Mesendoderm (in vitro differentiated cells): ENCODE results near the gene ACAP3.

Experiments
- DNase-seq: peaks from one replicate; pipeline ENCODE4 v3.0.0; 2013
- H2AK5ac ChIP-seq: 2 replicates; pipeline ENCODE4 v1.6.1; 2013; ENCODE audit warnings: low read length, inconsistent platforms
- H2BK120ac ChIP-seq: 2 replicates; pipeline ENCODE4 v1.6.1; 2013; ENCODE audit warnings: low read depth, mild to moderate bottlenecking, low read length, moderate library complexity, mixed read lengths
- H2BK15ac ChIP-seq: replicated peaks from 2 replicates; pipeline ENCODE4 v1.6.1; 2013; ENCODE audit warnings: low read depth, mild to moderate bottlenecking, moderate library complexity
- H2BK5ac ChIP-seq: 2 replicates; pipeline ENCODE4 v1.6.1; 2013; ENCODE audit warnings: low read length, inconsistent platforms
- H3K18ac ChIP-seq: 2 replicates; pipeline ENCODE4 v1.6.1; 2013; ENCODE audit warnings: mild to moderate bottlenecking, low read length, mixed read lengths
- H3K23ac ChIP-seq: one replicate; pipeline ENCODE4 v1.6.1; 2013; ENCODE audit warnings: low read length
- H3K27ac ChIP-seq: 2 replicates; pipeline ENCODE4 v1.5.1; 2013; ENCODE audit warnings: low read depth, mild to moderate bottlenecking, inconsistent platforms, low read length, moderate library complexity
- H3K27me3 ChIP-seq: 2 replicates; pipeline ENCODE4 v1.6.1; 2013; ENCODE audit warnings: low read length, control low read depth, mild to moderate bottlenecking, inconsistent platforms; ENCODE audit not compliant: insufficient read depth, poor library complexity
- H3K36me3 ChIP-seq: 2 replicates; pipeline ENCODE4 v1.6.1; 2013; ENCODE audit warnings: low read length, inconsistent platforms; ENCODE audit not compliant: control insufficient read depth, insufficient read depth
- H3K4ac ChIP-seq: one replicate; pipeline ENCODE4 v1.6.1; 2013; ENCODE audit warnings: low read depth, mild to moderate bottlenecking, low read length, moderate library complexity
- H3K4me1 ChIP-seq: 2 replicates; pipeline ENCODE4 v1.6.1; 2013; ENCODE audit warnings: low read depth, low read length, inconsistent platforms; ENCODE audit not compliant: control insufficient read depth
- H3K4me2 ChIP-seq: 2 replicates; pipeline ENCODE4 v1.6.1; 2013; ENCODE audit warnings: low read length
- H3K4me3 ChIP-seq: 2 replicates; pipeline ENCODE4 v1.5.1; 2013; ENCODE audit warnings: mild to moderate bottlenecking, low read length
- H3K56ac ChIP-seq: one replicate; pipeline ENCODE4 v1.6.1; 2013; ENCODE audit warnings: low read length
- H3K79me1 ChIP-seq: 2 replicates; pipeline ENCODE4 v1.6.1; 2013; ENCODE audit warnings: low read length, inconsistent platforms
- H3K79me2 ChIP-seq: 2 replicates; pipeline ENCODE4 v1.6.1; 2013; ENCODE audit warnings: mild to moderate bottlenecking, low read length; ENCODE audit not compliant: control insufficient read depth, insufficient read depth
- H3K9ac ChIP-seq: 2 replicates; pipeline ENCODE4 v1.6.1; 2013; ENCODE audit warnings: low read length, inconsistent platforms
- H4K5ac ChIP-seq: one replicate; pipeline ENCODE4 v1.6.1; 2013; ENCODE audit warnings: low read length
- H4K8ac ChIP-seq: one replicate; pipeline ENCODE4 v1.6.1; 2013; ENCODE audit warnings: low read depth, mild to moderate bottlenecking, control low read depth, low read length, moderate library complexity
- WGBS: extraction: QIAGEN DNeasy Blood & Tissue Kit; methylation state at CpG from one replicate; pipeline ENCODE4 v1.1.7; 2013; ENCODE audit warnings: low lambda C conversion rate, missing lambda C conversion rate; ENCODE audit not compliant: insufficient coverage; ENCODE audit errors: extremely low coverage; 5-methylcytosine and 5-hydroxymethylcytosine counted together

ACAP3 gene

DNA sequence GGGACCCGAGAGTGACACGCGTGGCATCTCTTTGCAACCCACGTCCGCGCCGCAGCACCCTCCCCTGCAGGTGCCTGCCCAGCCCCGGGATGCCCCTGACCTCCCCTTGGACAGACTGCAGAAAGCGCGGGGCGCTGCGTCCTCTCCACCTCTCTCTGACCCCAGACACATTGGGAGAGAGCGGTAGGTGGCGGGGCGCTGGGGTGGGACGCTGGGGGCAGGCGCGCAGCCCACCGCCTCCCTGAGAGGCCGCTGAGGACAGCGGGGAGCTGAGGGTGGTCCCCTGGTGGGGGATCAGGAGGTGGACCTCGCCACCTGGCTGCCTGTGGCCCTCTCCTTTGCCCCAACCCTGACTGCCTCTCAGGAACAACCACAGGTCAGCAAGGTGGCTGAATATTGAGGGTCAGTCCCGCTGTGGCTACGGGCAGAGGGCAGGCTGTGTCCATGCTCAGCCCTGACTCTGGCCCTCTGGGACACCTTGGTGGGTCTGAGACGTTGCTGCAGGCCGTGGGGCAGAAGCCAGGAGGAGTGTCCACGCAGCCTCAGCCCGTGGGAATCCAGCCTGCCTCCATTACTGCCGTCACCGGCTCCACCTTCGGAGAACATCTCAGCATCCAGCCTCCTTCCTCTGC, 33.3 kb downstream of the ACAP3 start:
- peaks cover 1% of the 10 kb centered on the region for H3K36me3 ChIP-seq
- DNase-seq: no peak
- no peak overlapping the region for H2BK120ac ChIP-seq

DNA sequence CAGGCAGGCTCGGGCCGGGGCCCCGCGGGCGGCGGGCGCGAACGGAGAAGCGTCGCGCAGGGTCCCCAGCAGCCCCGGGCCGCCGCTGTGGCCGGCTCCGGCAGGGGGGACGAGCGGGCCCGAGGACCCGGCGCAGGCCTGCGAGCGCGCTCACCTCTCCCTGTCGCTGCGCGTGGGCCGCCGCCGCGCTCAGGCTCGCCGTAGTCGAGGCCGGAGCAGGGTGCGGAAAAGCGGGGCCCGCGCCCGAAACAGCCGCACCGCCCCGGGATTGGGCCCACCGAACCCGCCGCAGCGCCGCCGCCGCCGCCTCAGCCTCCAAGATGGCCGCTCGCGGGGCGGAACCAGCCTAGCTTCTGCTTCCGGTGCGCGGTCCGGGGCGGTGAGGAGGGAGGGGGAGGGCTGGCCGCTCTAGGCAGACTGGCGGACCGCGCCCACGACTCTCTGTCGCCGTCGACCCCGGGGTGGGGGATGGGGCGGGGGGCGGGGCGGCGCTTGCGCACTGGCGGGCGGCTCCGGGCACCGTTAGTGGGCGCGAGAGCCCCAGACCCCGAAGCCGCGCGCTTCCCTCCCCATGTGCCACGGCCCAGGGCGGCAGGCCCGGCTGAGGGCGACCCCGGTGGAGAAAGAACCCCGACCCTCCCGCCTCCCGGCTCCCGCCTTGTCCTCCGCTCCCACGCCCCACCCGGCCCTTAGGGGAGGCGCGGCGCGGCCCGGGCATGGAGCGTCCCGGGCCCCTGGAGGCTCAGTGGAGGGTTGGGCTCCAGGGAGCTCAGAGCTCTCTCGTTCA, 34.0 kb downstream of the ACAP3 start, which contains the start of gene UBE2J2:
Gene UBE2J2 (minus strand): TSS at position 343 of the 787 bp plus-strand sequence. CDS start 5,862 bp downstream, outside the sequence.
- Histone ChIP-seq H3K18ac (peak within 1 kb of the TSS; percentile 75), H4K5ac (no peak within 1 kb of the TSS), H3K79me2 (peaks cover 37% of the 10 kb centered on the region), H3K4me3 (peak within 1 kb of the TSS; percentile 95), H4K8ac (peak within 1 kb of the TSS; percentile 81), H3K27ac (no peak within 1 kb of the TSS), H3K4me2 (peak within 1 kb of the TSS; percentile 84), H3K27me3 (no peaks in the 10 kb centered on the region), H2BK15ac (no peak within 1 kb of the TSS), H2BK120ac (no peak within 1 kb of the TSS), H2BK5ac (no peak within 1 kb of the TSS), H3K79me1 (peaks cover 26% of the 10 kb centered on the region), H2AK5ac (peak within 1 kb of the TSS; percentile 38), H3K4me1 (peaks cover 5% of the 10 kb centered on the region), H3K9ac (peak within 1 kb of the TSS; percentile 96), H3K56ac (peak within 1 kb of the TSS; percentile 98), H3K23ac (no peak within 1 kb of the TSS), H3K4ac (peak within 1 kb of the TSS; percentile 74), H3K36me3 (peaks cover 1% of the 10 kb centered on the region)
- WGBS: no CpG with 5 or more reads among the region's 105 CpGs
- peak; percentile 93 for DNase-seq

More for the DNA sequence above, 33.3 kb downstream of the ACAP3 start:
- Histone ChIP-seq H3K4me2 (peak overlapping the region; percentile 71), H3K4ac (no peak overlapping the region), H2AK5ac (no peak overlapping the region), H3K56ac (peak overlapping the region; percentile 89), H3K79me2 (peaks cover 37% of the 10 kb centered on the region), H3K27me3 (no peaks in the 10 kb centered on the region), H2BK5ac (no peak overlapping the region), H4K5ac (no peak overlapping the region), H3K4me1 (peaks cover 5% of the 10 kb centered on the region), H3K23ac (no peak overlapping the region), H3K79me1 (peaks cover 26% of the 10 kb centered on the region), H3K18ac (peak overlapping the region; percentile 51), H4K8ac (peak overlapping the region; percentile 60), H2BK15ac (no peak overlapping the region), H3K4me3 (peak overlapping the region; percentile 6), H3K9ac (peak overlapping the region; percentile 73), H3K27ac (no peak overlapping the region)
- no CpG with 5 or more reads among the region's 31 CpGs for WGBS

DNA sequence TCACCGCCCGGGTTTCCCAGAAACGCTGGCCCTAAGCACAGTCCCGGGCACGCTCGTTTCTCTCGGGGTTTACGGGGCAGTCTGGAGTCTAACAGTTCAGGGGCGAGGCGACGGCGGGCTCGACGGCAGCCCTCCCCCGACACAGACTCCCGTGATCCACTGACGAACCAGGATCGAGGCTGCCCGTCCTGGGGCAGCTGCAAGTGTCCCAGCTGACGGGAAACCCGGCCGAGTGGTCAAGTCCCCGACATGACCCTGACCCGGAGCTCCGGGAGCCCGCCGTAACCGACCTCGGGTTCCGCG, 34.6 kb downstream of the ACAP3 start:
- Histone ChIP-seq H2BK5ac (no peak overlapping the region), H3K27me3 (no peaks in the 10 kb centered on the region), H2BK15ac (no peak overlapping the region), H2AK5ac (no peak overlapping the region), H3K4me1 (peaks cover 5% of the 10 kb centered on the region), H3K27ac (no peak overlapping the region), H3K23ac (no peak overlapping the region), H3K79me2 (peaks cover 40% of the 10 kb centered on the region), H3K4me2 (peak overlapping the region; percentile 84), H3K18ac (peak overlapping the region; percentile 75), H2BK120ac (no peak overlapping the region), H4K5ac (no peak overlapping the region), H3K4me3 (peak overlapping the region; percentile 95), H3K9ac (peak overlapping the region; percentile 96), H3K4ac (peak overlapping the region; percentile 74), H4K8ac (no peak overlapping the region), H3K36me3 (peaks cover 1% of the 10 kb centered on the region), H3K79me1 (peaks cover 28% of the 10 kb centered on the region), H3K56ac (peak overlapping the region; percentile 98)
- no peak for DNase-seq
- WGBS: no CpG with 5 or more reads among the region's 31 CpGs

DNA sequence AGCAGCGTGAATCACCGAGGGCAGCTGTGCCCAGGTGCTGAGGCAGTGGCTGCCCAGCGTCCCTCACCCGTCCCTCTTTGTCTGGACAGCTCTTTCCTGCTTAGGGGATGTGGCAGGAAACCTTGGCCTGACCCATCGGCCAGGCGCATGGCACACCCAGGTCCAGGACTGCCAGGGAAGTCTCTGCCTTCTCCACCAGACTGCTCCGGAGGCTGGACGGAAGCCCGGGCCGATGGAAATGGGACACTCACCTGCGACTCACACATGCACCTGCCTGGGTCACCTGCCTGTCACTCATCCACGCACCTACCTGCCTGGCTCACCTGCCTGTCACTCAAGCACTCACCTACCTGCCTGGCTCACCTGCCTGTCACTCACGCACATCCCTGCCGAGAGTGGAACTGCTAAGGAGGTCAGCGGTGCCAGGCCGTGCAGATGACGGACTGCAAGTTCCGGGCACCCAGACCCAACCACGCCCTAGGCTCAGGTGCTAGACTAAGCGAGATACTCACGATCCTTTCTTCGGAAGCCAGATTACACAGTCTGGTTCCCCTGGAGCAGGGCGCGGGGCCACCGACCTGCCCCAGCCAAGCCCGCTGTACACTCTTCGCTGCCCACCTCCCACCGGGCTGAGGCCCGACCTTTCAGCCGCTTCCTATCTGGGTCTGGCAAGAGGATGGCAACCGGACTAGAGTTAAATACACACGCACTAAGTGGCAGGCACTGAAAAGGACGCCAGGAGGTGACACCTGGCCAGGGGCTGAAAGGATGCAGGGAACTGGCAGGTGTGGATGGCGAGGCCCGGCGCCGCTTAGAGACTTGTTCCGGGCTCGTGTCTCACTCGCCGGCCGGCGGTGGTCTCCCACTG, 35.2 kb downstream of the ACAP3 start:
- no peak overlapping the region for H3K18ac ChIP-seq
- H3K79me1 ChIP-seq: peaks cover 31% of the 10 kb centered on the region
- H4K5ac ChIP-seq: no peak overlapping the region
- H3K4ac ChIP-seq: no peak overlapping the region
- no peak overlapping the region for H2BK15ac ChIP-seq
- peaks cover 41% of the 10 kb centered on the region for H3K79me2 ChIP-seq
- no peak overlapping the region for H3K27ac ChIP-seq
- H3K27me3 ChIP-seq: no peaks in the 10 kb centered on the region
- H2BK5ac ChIP-seq: no peak overlapping the region
- DNase-seq: no peak
- H3K23ac ChIP-seq: peak overlapping the region; percentile 94
- peak overlapping the region; percentile 95 for H3K4me3 ChIP-seq
- H3K4me2 ChIP-seq: peak overlapping the region; percentile 84
- peak overlapping the region; percentile 96 for H3K9ac ChIP-seq
- no peak overlapping the region for H2BK120ac ChIP-seq
- peaks cover 1% of the 10 kb centered on the region for H3K36me3 ChIP-seq
- peak overlapping the region; percentile 38 for H2AK5ac ChIP-seq
- H3K4me1 ChIP-seq: peaks cover 5% of the 10 kb centered on the region
- no CpG with 5 or more reads among the region's 43 CpGs for whole genome bisulfite sequencing
- H4K8ac ChIP-seq: no peak overlapping the region
- peak overlapping the region; percentile 98 for H3K56ac ChIP-seq

DNA sequence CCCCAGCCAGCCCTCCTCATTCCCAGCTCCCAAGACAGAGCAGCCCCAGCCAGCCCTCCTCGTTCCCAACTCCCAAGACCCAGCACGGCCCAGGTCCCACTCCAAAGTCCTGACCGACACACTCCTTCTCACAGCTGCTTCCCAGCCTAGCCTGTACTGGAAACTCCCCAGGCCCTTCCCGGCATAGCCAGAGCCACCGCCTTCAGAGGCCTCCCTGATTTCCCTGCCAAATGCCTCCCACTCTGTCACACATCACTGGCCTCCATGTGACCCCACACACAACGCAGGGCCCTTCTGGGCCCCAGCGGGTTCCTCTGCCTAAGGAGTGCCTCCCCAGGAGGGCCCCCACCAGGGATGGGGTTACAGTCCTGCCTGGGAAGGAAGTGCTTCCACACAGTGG, 36.9 kb downstream of the ACAP3 start:
- no peak for DNase-seq
- no peak overlapping the region for H3K27ac ChIP-seq

More for the DNA sequence above, 36.9 kb downstream of the ACAP3 start:
- Histone ChIP-seq H3K18ac (no peak overlapping the region), H2BK5ac (no peak overlapping the region), H3K79me2 (peaks cover 41% of the 10 kb centered on the region), H2AK5ac (no peak overlapping the region), H3K4me3 (no peak overlapping the region), H2BK15ac (no peak overlapping the region), H3K4ac (no peak overlapping the region), H3K56ac (peak overlapping the region; percentile 15), H4K8ac (no peak overlapping the region), H3K4me2 (no peak overlapping the region), H3K23ac (no peak overlapping the region), H3K79me1 (peaks cover 33% of the 10 kb centered on the region), H3K9ac (no peak overlapping the region), H4K5ac (no peak overlapping the region), H2BK120ac (no peak overlapping the region), H3K27me3 (no peaks in the 10 kb centered on the region), H3K4me1 (peaks cover 5% of the 10 kb centered on the region), H3K36me3 (peaks cover 1% of the 10 kb centered on the region)
- WGBS: no CpG with 5 or more reads among the region's 7 CpGs
